Neuronal stem cell (in vitro differentiated cells): ENCODE results near the gene SAMD4A.
A peak's percentile ranks its signal among the peaks of the same experiment; 100 is the strongest.

Experiments used
- DNase-seq: peaks from one replicate; pipeline ENCODE4 v3.0.0-alpha.2; 2013; ENCODE audit warnings: low spot score
- H2AFZ ChIP-seq: one replicate; pipeline ENCODE4 v1.6.1; 2013; ENCODE audit warnings: mild to moderate bottlenecking, low read length, inconsistent platforms
- H2AK5ac ChIP-seq: 2 replicates; pipeline ENCODE4 v1.6.1; 2013; ENCODE audit warnings: low read depth, mild to moderate bottlenecking, inconsistent platforms, low read length, moderate library complexity, mixed read lengths
- H2BK120ac ChIP-seq: 2 replicates; pipeline ENCODE4 v1.6.1; 2013; ENCODE audit warnings: low read depth, mild to moderate bottlenecking, inconsistent platforms, low read length, moderate library complexity, mixed read lengths
- H2BK12ac ChIP-seq: one replicate; pipeline ENCODE4 v1.6.1; 2013; ENCODE audit warnings: low read length, inconsistent platforms
- H2BK15ac ChIP-seq: 2 replicates; pipeline ENCODE4 v1.6.1; 2013; ENCODE audit warnings: mild to moderate bottlenecking, low read length, inconsistent platforms, mixed read lengths
- H2BK5ac ChIP-seq: one replicate; pipeline ENCODE4 v1.6.1; 2013; ENCODE audit warnings: inconsistent platforms, mild to moderate bottlenecking, low read length, moderate library complexity
- H3K14ac ChIP-seq: one replicate; pipeline ENCODE4 v1.6.1; 2013; ENCODE audit warnings: low read length, inconsistent platforms
- H3K18ac ChIP-seq: 2 replicates; pipeline ENCODE4 v1.6.1; 2013; ENCODE audit warnings: low read length, inconsistent platforms
- H3K23ac ChIP-seq: 2 replicates; pipeline ENCODE4 v1.6.1; 2013; ENCODE audit warnings: low read depth, mild to moderate bottlenecking, mixed read lengths, low read length, inconsistent platforms; ENCODE audit not compliant: poor library complexity
- H3K27ac ChIP-seq: replicated peaks from 3 replicates; pipeline ENCODE4 v1.5.1; 2013; ENCODE audit warnings: low read length, inconsistent platforms
- H3K27me3 ChIP-seq, 3 experiments: 2 replicates each; pipeline ENCODE4 v1.6.1; 2013; ENCODE audit warnings: low read length in 3 of 3, mild to moderate bottlenecking in 2 of 3, inconsistent platforms in 1 of 3, low read depth in 1 of 3, mixed read lengths in 1 of 3, moderate library complexity in 1 of 3; ENCODE audit not compliant: control insufficient read depth in 3 of 3, insufficient read depth in 3 of 3
- H3K36me3 ChIP-seq, 2 donors: replicated peaks in 1 of 2; 2 replicates each; pipeline ENCODE4 v1.6.1; 2013; ENCODE audit warnings: low read length in 2 of 2; ENCODE audit not compliant: control insufficient read depth in 2 of 2, insufficient read depth in 2 of 2
- H3K4ac ChIP-seq: 2 replicates; pipeline ENCODE4 v1.6.1; 2013; ENCODE audit warnings: inconsistent platforms, mild to moderate bottlenecking, low read length, moderate library complexity
- H3K4me1 ChIP-seq, 2 donors: 1 replicate in 1 of 2; 2 replicates in 1 of 2; pipeline ENCODE4 v1.6.1; 2013; ENCODE audit warnings: low read length in 2 of 2, low read depth in 1 of 2; ENCODE audit not compliant: control insufficient read depth in 2 of 2, insufficient read depth in 1 of 2
- H3K4me2 ChIP-seq: one replicate; pipeline ENCODE4 v1.6.1; 2013; ENCODE audit warnings: mild to moderate bottlenecking, low read length, inconsistent platforms; ENCODE audit not compliant: insufficient read depth, poor library complexity, severe bottlenecking
- H3K4me3 ChIP-seq, 2 donors: 2 replicates each; pipeline ENCODE4 v1.5.1; 2013; ENCODE audit warnings: low read length in 2 of 2, mild to moderate bottlenecking in 2 of 2, inconsistent platforms in 1 of 2, moderate library complexity in 1 of 2
- H3K79me1 ChIP-seq: one replicate; pipeline ENCODE4 v1.6.1; 2013; ENCODE audit warnings: low read depth, mild to moderate bottlenecking, inconsistent platforms, low read length, moderate library complexity
- H3K9ac ChIP-seq: one replicate; pipeline ENCODE4 v1.6.1; 2013; ENCODE audit warnings: mild to moderate bottlenecking, low read depth, low read length, inconsistent platforms; ENCODE audit not compliant: poor library complexity
- H3K9me3 ChIP-seq, 2 donors: replicated peaks in 1 of 2; 2 replicates each; pipeline versions ENCODE3 to v1.6.1; 2013; ENCODE audit warnings: low read length in 2 of 2, mild to moderate bottlenecking in 2 of 2, inconsistent platforms in 1 of 2, low read depth in 1 of 2, mixed read lengths in 1 of 2, moderate library complexity in 1 of 2; ENCODE audit not compliant: control insufficient read depth in 2 of 2, insufficient read depth in 1 of 2
- H4K8ac ChIP-seq: one replicate; pipeline ENCODE4 v1.6.1; 2013; ENCODE audit warnings: low read depth, mild to moderate bottlenecking, inconsistent platforms, low read length, moderate library complexity
- H4K91ac ChIP-seq: one replicate; pipeline ENCODE4 v1.6.1; 2013; ENCODE audit warnings: low read length, low read depth, mild to moderate bottlenecking, inconsistent platforms; ENCODE audit not compliant: poor library complexity
- WGBS, 2 donors: extraction: QIAGEN DNeasy Blood & Tissue Kit; methylation state at CpG; one replicate each; pipeline ENCODE4 v1.1.7; 2013; ENCODE audit warnings: missing lambda C conversion rate in 2 of 2, mixed read lengths in 1 of 2; ENCODE audit not compliant: insufficient read length in 2 of 2, insufficient replicate concordance in 1 of 2; ENCODE audit errors: extremely low coverage in 2 of 2; 5-methylcytosine and 5-hydroxymethylcytosine counted together

Gene SAMD4A

DNA sequence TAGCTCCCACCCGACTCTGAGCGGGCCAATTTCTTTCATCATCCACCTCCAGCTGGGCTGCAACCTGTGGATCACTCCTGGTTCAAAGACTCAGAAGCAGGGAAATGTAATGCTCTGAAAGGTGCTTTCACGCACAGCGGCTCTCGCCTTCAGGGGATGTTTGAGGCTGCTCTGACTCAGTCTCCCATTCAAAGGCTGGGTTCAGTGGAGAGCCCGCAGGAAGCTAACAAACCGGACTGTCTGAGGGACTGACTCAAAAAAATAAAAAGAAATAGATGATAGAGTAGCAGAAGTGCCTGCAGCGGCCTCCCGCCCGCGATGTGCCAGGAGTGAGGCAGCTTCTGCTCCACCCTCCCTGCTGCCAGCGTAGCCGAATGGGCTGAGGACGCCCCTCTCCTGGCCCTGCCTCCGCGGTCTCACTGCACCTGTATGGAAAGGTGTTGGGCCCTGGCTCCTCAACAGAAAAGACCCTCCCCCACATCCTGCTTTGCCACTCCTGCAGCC, 237.7 kb downstream of the SAMD4A start:
- no peak overlapping the region for H3K14ac ChIP-seq

GRCh38 chr14:54805070-54805444, 238.1 kb downstream of the SAMD4A start:
- H2BK120ac ChIP-seq = no peak overlapping the region
- H3K4ac ChIP-seq = no peak overlapping the region
- no peaks in the 10 kb centered on the region for H3K9me3 ChIP-seq
- H3K18ac ChIP-seq = no peak overlapping the region
- peaks cover 0 to 10% (median 0%) of the 10 kb centered on the region in 3 experiments for H3K27me3 ChIP-seq
- no peak overlapping the region for H4K91ac ChIP-seq
- no peak overlapping the region for H4K8ac ChIP-seq
- H3K36me3 ChIP-seq = no peaks in the 10 kb centered on the region
- no peak overlapping the region for H2BK12ac ChIP-seq
- no peak overlapping the region for H3K4me3 ChIP-seq
- H3K4me2 ChIP-seq = no peak overlapping the region
- no peak overlapping the region for H3K14ac ChIP-seq
- H3K79me1 ChIP-seq = no peaks in the 10 kb centered on the region
- no peak overlapping the region for H3K27ac ChIP-seq
- H2BK5ac ChIP-seq = no peak overlapping the region
- no peak overlapping the region for H2AK5ac ChIP-seq
- no peak for DNase-seq
- WGBS, 2 donors = no CpG with 5 or more reads among the region's 6 CpGs
- no peak overlapping the region for H3K23ac ChIP-seq
- H3K4me1 ChIP-seq = peaks cover 0 to 2% of the 10 kb centered on the region in 2 donors
- H3K9ac ChIP-seq = no peak overlapping the region
- H2AFZ ChIP-seq = no peak overlapping the region
- no peak overlapping the region for H2BK15ac ChIP-seq

More for the DNA sequence above, 237.7 kb downstream of the SAMD4A start:
- no peak overlapping the region for H4K8ac ChIP-seq
- H3K9me3 ChIP-seq = no peaks in the 10 kb centered on the region
- H3K18ac ChIP-seq = peak overlapping the region; percentile 28
- no peak overlapping the region for H3K4ac ChIP-seq
- no peak overlapping the region for H3K4me2 ChIP-seq
- H3K23ac ChIP-seq = no peak overlapping the region
- no peak overlapping the region for H2BK12ac ChIP-seq
- no peak overlapping the region for H3K4me3 ChIP-seq
- no peak overlapping the region for H2BK15ac ChIP-seq
- H3K4me1 ChIP-seq = peaks cover 0 to 2% of the 10 kb centered on the region in 2 donors
- H3K79me1 ChIP-seq = no peaks in the 10 kb centered on the region
- no peak overlapping the region for H2BK120ac ChIP-seq
- H2BK5ac ChIP-seq = no peak overlapping the region
- H2AK5ac ChIP-seq = no peak overlapping the region
- H3K27ac ChIP-seq = no peak overlapping the region
- no peak for DNase-seq
- H3K9ac ChIP-seq = no peak overlapping the region
- H4K91ac ChIP-seq = no peak overlapping the region
- WGBS, 2 donors = no CpG with 5 or more reads among the region's 16 CpGs
- H3K36me3 ChIP-seq = no peaks in the 10 kb centered on the region
- H2AFZ ChIP-seq = peak overlapping the region; percentile 12
- peaks cover 0 to 10% (median 0%) of the 10 kb centered on the region in 3 experiments for H3K27me3 ChIP-seq

GRCh38 chr14:54805445-54806322, 238.8 kb downstream of the SAMD4A start:
- H3K9me3 ChIP-seq = no peaks in the 10 kb centered on the region

GRCh38 chr14:54806616-54807015, 239.7 kb downstream of the SAMD4A start:
- Histone ChIP-seq H3K14ac (no peak overlapping the region), H3K4me1 (peaks cover 0 to 2% of the 10 kb centered on the region in 2 donors), H3K4me2 (no peak overlapping the region), H2BK120ac (no peak overlapping the region), H3K27me3 (peaks cover 0 to 13% (median 0%) of the 10 kb centered on the region in 3 experiments), H3K9me3 (no peaks in the 10 kb centered on the region), H2BK15ac (no peak overlapping the region), H2AFZ (no peak overlapping the region), H3K9ac (no peak overlapping the region), H3K79me1 (no peaks in the 10 kb centered on the region), H3K36me3 (no peaks in the 10 kb centered on the region), H2AK5ac (no peak overlapping the region), H3K4me3 (no peak overlapping the region), H3K23ac (no peak overlapping the region), H4K91ac (no peak overlapping the region), H2BK5ac (no peak overlapping the region), H3K4ac (no peak overlapping the region), H3K18ac (no peak overlapping the region), H2BK12ac (no peak overlapping the region), H3K27ac (no peak overlapping the region), H4K8ac (no peak overlapping the region)
- no peak for DNase-seq
- no CpG with 5 or more reads among the region's 10 CpGs for WGBS, 2 donors

More at GRCh38 chr14:54805445-54806322, 238.8 kb downstream of the SAMD4A start:
- no peak overlapping the region for H3K14ac ChIP-seq
- H3K36me3 ChIP-seq = no peaks in the 10 kb centered on the region
- no peak overlapping the region for H3K23ac ChIP-seq
- no peak overlapping the region for H3K9ac ChIP-seq
- no peak overlapping the region for H2BK15ac ChIP-seq
- H3K4ac ChIP-seq = no peak overlapping the region
- DNase-seq = peak; percentile 83
- H3K4me3 ChIP-seq = no peak overlapping the region
- H2AFZ ChIP-seq = peak overlapping the region; percentile 68
- no peak overlapping the region for H4K91ac ChIP-seq
- no peak overlapping the region for H3K18ac ChIP-seq
- H3K27ac ChIP-seq = no peak overlapping the region
- no CpG with 5 or more reads among the region's 23 CpGs for WGBS, 2 donors
- peaks cover 0 to 10% (median 0%) of the 10 kb centered on the region in 3 experiments for H3K27me3 ChIP-seq
- no peak overlapping the region for H2BK5ac ChIP-seq
- H2BK120ac ChIP-seq = no peak overlapping the region
- H3K79me1 ChIP-seq = no peaks in the 10 kb centered on the region
- no peak overlapping the region for H2AK5ac ChIP-seq
- peaks cover 0 to 2% of the 10 kb centered on the region in 2 donors for H3K4me1 ChIP-seq
- H2BK12ac ChIP-seq = no peak overlapping the region
- H3K4me2 ChIP-seq = peak overlapping the region; percentile 34
- H4K8ac ChIP-seq = no peak overlapping the region
